Sigmoid colon (tissue), 7 donors: ENCODE measurements around the gene NCAPH2. TPM values are rescaled to one million over a fixed set of nuclear protein-coding genes. Genes with fewer than 3 reads are reported as not detected.
A peak's percentile ranks its signal among the peaks of the same experiment; 100 is the strongest.

Source experiments
- DNase-seq: peaks from one replicate; pipeline ENCODE4 v3.0.0-alpha.2; 2019
- H3K27ac ChIP-seq, 4 donors: fragments of 200-600 bp; sonication (generic); one replicate each; pipeline ENCODE4 v1.5.1; 2016 to 2019; ENCODE audit warnings: mild to moderate bottlenecking in 1 of 4
- H3K27me3 ChIP-seq, 3 donors: fragments of 200-600 bp; sonication (generic); one replicate each; pipeline ENCODE4 v1.5.1; 2019; ENCODE audit warnings: mild to moderate bottlenecking in 1 of 3
- H3K36me3 ChIP-seq, 4 donors: fragments of 200-600 bp; sonication (generic); one replicate each; pipeline ENCODE4 v1.5.1; 2016 to 2019
- H3K4me1 ChIP-seq, 4 donors: fragments of 200-600 bp; sonication (generic); one replicate each; pipeline ENCODE4 v1.5.1; 2017 to 2019
- H3K4me3 ChIP-seq, 4 donors: fragments of 200-600 bp; sonication (generic); one replicate each; pipeline ENCODE4 v1.5.1; 2017 to 2019; ENCODE audit warnings: mild to moderate bottlenecking in 2 of 4, moderate library complexity in 1 of 4
- H3K9me3 ChIP-seq, 4 donors: fragments of 200-600 bp in 3 of 4; sonication (generic) in 3 of 4; one replicate each; pipeline versions ENCODE4 v1.5.1 to v1.6.1; 2013 to 2019
- CTCF ChIP-seq, 4 experiments: fragments of 450-650 bp in 3 of 4; fragments of 200-600 bp in 1 of 4; IDR thresholded peaks; one replicate each; pipeline ENCODE4 v1.5.1; 2016 to 2019; ENCODE audit warnings: antibody characterized with exemption in 4 of 4, mild to moderate bottlenecking in 3 of 4, moderate library complexity in 2 of 4
- EP300 ChIP-seq, 4 donors: sonication (generic); formaldehyde crosslinking; IDR thresholded peaks; one replicate each; pipeline ENCODE4 v1.6.1; 2017; ENCODE audit warnings: antibody characterized with exemption in 4 of 4
- POLR2A ChIP-seq, 2 donors: fragments of 450-650 bp; IDR thresholded peaks; one replicate each; pipeline ENCODE4 v1.6.1; 2016; ENCODE audit warnings: antibody characterized with exemption in 2 of 2, mild to moderate bottlenecking in 2 of 2, moderate library complexity in 2 of 2
- POLR2AphosphoS5 ChIP-seq, 4 donors: sonication (generic); formaldehyde crosslinking; IDR thresholded peaks; one replicate each; pipeline ENCODE4 v1.6.1; 2017; ENCODE audit warnings: antibody characterized with exemption in 4 of 4
- WGBS, 2 donors: extraction: QIAGEN DNeasy Blood & Tissue Kit; methylation state at CpG; one replicate each; pipeline ENCODE4 v1.1.7; 2013; 5-methylcytosine and 5-hydroxymethylcytosine counted together
- intact Hi-C: fragments of 100-400 bp; cut with DNase I; formaldehyde crosslinking; loops from one replicate; pipeline ENCODE4 v1.15.1; 2023
- polyA plus RNA-seq, 3 donors: library from polyadenylated mRNA; stranded (reverse); fragments of 200-250 nt; gene quantifications; one replicate each; pipeline ENCODE4 v1.2.3, GENCODE V29; 2013
- total RNA-seq, 4 donors: library from RNA; depleted of rRNA; stranded (reverse); fragments of >200 nt; gene quantifications; one replicate each; pipeline ENCODE4 v1.1.0, GENCODE V29; 2016
- donor health status: healthy with polysubstance abuse.
- donor health status: Bipolar disorder and iron deficiency.
- donor health status: healthy.

The NCAPH2 gene
- total and polyA plus RNA-seq, 7 donors, result 20.3 to 54.0 (median 34.8) TPM

GRCh38 chr22:50562523-50563412 lies 54.7 kb downstream of the NCAPH2 start, which contains the start of gene SYCE3:
TSS of gene SYCE3 (minus strand) at chr22:50562919. CDS start at chr22:50556405, 6,514 bp downstream.
- TF ChIP-seq CTCF (IDR thresholded peaks at IDR 0.05) (peak; percentile 78 to 97 (median 90)), POLR2AphosphoS5 (IDR thresholded peaks at IDR 0.05) (peak; percentile 38 to 84 (median 66)), POLR2A (IDR thresholded peaks at IDR 0.05) (peak in 1 of 2 donors; percentile 85), EP300 (IDR thresholded peaks at IDR 0.05) (no peak)
- Histone ChIP-seq H3K4me3 (peak within 1 kb of the TSS; percentile 29 to 63 (median 55)), H3K9me3 (no peaks in the 10 kb centered on the region), H3K27me3 (no peaks in the 10 kb centered on the region), H3K4me1 (peaks cover 0 to 11% (median 8%) of the 10 kb centered on the region in 4 donors), H3K27ac (peak within 1 kb of the TSS in 3 of 4 donors; percentile 36 to 53 (median 40)), H3K36me3 (no peaks in the 10 kb centered on the region)
- intact Hi-C loops, result loop anchor here (1.0 to 5.0 kb wide), 4 partner anchors 20 to 58 kb away; partner anchors contain the start of genes CHKB, NCAPH2 and SCO2
- DNase-seq, result peak; percentile 98
- WGBS, 2 donors, result 2 to 5% methylated on average over 61 of the region's 61 CpGs

- TF ChIP-seq EP300 (IDR thresholded peaks at IDR 0.05) (no peak), CTCF (IDR thresholded peaks at IDR 0.05) (no peak), POLR2A (IDR thresholded peaks at IDR 0.05) (no peak), POLR2AphosphoS5 (IDR thresholded peaks at IDR 0.05) (no peak)
- no peak for DNase-seq
- 8 to 30% methylated on average over 17 of the region's 17 CpGs for WGBS, 2 donors
- Histone ChIP-seq H3K4me3 (peak overlapping the region; percentile 29 to 63 (median 55)), H3K27me3 (no peaks in the 10 kb centered on the region), H3K27ac (peak overlapping the region in 3 of 4 donors; percentile 36 to 53 (median 40)), H3K36me3 (no peaks in the 10 kb centered on the region), H3K4me1 (peaks cover 0 to 11% (median 8%) of the 10 kb centered on the region in 4 donors), H3K9me3 (no peaks in the 10 kb centered on the region)
- intact Hi-C loops, result loop anchor here (2.0 to 5.0 kb wide), 3 partner anchors 19 to 55 kb away; partner anchors contain the start of genes CHKB, NCAPH2 and SCO2
Measured at GRCh38 chr22:50563413-50564160, 55.6 kb downstream of the NCAPH2 start.

- peaks cover 0 to 4% (median 0%) of the 10 kb centered on the region in 4 donors for H3K36me3 ChIP-seq
- no peak overlapping the region for H3K4me3 ChIP-seq
- H3K27me3 ChIP-seq, result no peaks in the 10 kb centered on the region
- no peak overlapping the region for H3K27ac ChIP-seq
- H3K9me3 ChIP-seq, result no peaks in the 10 kb centered on the region
- intact Hi-C loops, result loop anchor here (5.0 kb wide), 1 partner anchor 37 kb away; the partner anchor contains the start of gene SCO2
- DNase-seq, result no peak
- WGBS, 2 donors, result 35 to 76% methylated on average over 11 of the region's 11 CpGs
- TF ChIP-seq CTCF (IDR thresholded peaks at IDR 0.05), result no peak
- no peak for TF ChIP-seq POLR2AphosphoS5 (IDR thresholded peaks at IDR 0.05)
- TF ChIP-seq POLR2A (IDR thresholded peaks at IDR 0.05), result no peak
- TF ChIP-seq EP300 (IDR thresholded peaks at IDR 0.05), result no peak
- H3K4me1 ChIP-seq, result peaks cover 0 to 11% (median 8%) of the 10 kb centered on the region in 4 donors
Measured at GRCh38 chr22:50564289-50564688, 56.3 kb downstream of the NCAPH2 start.

GRCh38 chr22:50567721-50568252 lies 59.8 kb downstream of the NCAPH2 start:
- H3K9me3 ChIP-seq, result no peaks in the 10 kb centered on the region
- WGBS, 2 donors, result 87 to 92% methylated on average over 7 of the region's 7 CpGs
- TF ChIP-seq CTCF (IDR thresholded peaks at IDR 0.05), result no peak
- TF ChIP-seq POLR2A (IDR thresholded peaks at IDR 0.05), result no peak
- no peak for TF ChIP-seq POLR2AphosphoS5 (IDR thresholded peaks at IDR 0.05)
- no peak for TF ChIP-seq EP300 (IDR thresholded peaks at IDR 0.05)
- H3K4me3 ChIP-seq, result no peak overlapping the region
- no peak overlapping the region for H3K27ac ChIP-seq
- peaks cover 0 to 11% (median 8%) of the 10 kb centered on the region in 4 donors for H3K4me1 ChIP-seq
- H3K27me3 ChIP-seq, result no peaks in the 10 kb centered on the region
- intact Hi-C loops, result no loop called here
- peaks cover 0 to 29% (median 0%) of the 10 kb centered on the region in 4 donors for H3K36me3 ChIP-seq
- DNase-seq, result peak; percentile 46
